Fibroblast of pulmonary artery (primary cell): ENCODE measurements around the gene KAT8.

Experiments used
- DNase-seq: peaks from one replicate; pipeline ENCODE4 v3.0.0-alpha.2; 2010; ENCODE audit warnings: low read depth
- H3K4me3 ChIP-seq: replicated peaks from 2 replicates; pipeline ENCODE4 v1.5.1; 2011; ENCODE audit warnings: low read depth, mild to moderate bottlenecking, control low read depth, low read length, moderate library complexity
- TF ChIP-seq, protein P1 (sequence below): IDR thresholded peaks from 2 replicates; pipeline ENCODE4 v1.5.1; 2011; ENCODE audit warnings: mild to moderate bottlenecking, control low read depth, low read length, inconsistent platforms; ENCODE audit errors: missing control alignments

The KAT8 gene

DNA sequence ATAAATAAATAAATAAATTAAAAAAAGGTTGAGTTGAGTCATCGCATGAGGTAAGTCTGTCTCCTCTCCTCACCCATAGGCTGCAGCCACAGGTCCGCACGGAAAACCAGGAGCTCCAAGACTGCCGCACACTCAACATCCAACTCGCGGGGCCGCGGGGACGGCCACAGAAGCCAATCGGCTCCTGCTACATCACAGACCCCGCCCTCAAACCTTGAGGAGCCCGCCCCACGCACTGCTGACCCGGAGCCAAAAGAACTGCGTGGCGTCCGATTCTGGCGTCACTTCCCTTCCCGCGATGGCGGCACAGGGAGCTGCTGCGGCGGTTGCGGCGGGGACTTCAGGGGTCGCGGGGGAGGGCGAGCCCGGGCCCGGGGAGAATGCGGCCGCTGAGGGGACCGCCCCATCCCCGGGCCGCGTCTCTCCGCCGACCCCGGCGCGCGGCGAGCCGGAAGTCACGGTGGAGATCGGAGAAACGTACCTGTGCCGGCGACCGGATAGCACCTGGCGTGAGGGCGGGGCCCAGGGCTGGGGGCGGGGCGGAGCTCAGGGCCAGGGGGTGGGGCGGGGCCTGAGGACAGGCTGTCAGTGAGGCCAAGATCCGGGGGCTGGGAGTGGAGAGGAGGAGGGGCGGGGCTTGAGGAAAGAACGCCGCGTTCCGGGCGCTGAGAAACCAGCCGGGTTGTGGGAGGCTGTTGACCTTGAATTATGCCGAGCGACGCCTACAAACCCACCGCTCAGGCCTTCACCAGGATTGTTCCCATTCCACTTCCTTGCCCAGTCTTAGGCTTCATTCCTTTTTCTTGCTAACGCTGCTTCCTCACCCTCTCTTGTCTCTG, at the start of gene KAT8:
KAT8 (plus strand) TSS at position 281 of the 839 bp plus-strand sequence; CDS start at position 299, 18 bp downstream.
- peak; percentile 99 for DNase-seq
- peak within 1 kb of the TSS; percentile 69 for H3K4me3 ChIP-seq
- TF ChIP-seq, protein P1, sequence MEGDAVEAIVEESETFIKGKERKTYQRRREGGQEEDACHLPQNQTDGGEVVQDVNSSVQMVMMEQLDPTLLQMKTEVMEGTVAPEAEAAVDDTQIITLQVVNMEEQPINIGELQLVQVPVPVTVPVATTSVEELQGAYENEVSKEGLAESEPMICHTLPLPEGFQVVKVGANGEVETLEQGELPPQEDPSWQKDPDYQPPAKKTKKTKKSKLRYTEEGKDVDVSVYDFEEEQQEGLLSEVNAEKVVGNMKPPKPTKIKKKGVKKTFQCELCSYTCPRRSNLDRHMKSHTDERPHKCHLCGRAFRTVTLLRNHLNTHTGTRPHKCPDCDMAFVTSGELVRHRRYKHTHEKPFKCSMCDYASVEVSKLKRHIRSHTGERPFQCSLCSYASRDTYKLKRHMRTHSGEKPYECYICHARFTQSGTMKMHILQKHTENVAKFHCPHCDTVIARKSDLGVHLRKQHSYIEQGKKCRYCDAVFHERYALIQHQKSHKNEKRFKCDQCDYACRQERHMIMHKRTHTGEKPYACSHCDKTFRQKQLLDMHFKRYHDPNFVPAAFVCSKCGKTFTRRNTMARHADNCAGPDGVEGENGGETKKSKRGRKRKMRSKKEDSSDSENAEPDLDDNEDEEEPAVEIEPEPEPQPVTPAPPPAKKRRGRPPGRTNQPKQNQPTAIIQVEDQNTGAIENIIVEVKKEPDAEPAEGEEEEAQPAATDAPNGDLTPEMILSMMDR = no peak

GRCh38 chr16:31071861-31072260, 45.6 kb upstream of the KAT8 start:
- peak overlapping the region; percentile 99 for H3K4me3 ChIP-seq
- TF ChIP-seq, protein P1 = no peak

GRCh38 chr16:31072540-31073141, 44.8 kb upstream of the KAT8 start:
- H3K4me3 ChIP-seq = peak overlapping the region; percentile 99
- TF ChIP-seq, protein P1 = no peak
- DNase-seq = peak; percentile 45

More at GRCh38 chr16:31071861-31072260, 45.6 kb upstream of the KAT8 start:
- DNase-seq = peak; percentile 52

- H3K4me3 ChIP-seq = peak overlapping the region; percentile 99
These were observed 44.1 kb upstream of the KAT8 start for GRCh38 chr16:31073142-31073969.

GRCh38 chr16:31073970-31074813, 43.3 kb upstream of the KAT8 start, which contains the start of the genes ZNF646 and ZNF668:
TSS of gene ZNF646 (plus strand) at chr16:31074422. CDS start at chr16:31076325, 1,903 bp downstream.
TSS of gene ZNF668 (minus strand) at chr16:31074240. CDS start at chr16:31064459, 9,781 bp downstream.
- TF ChIP-seq, protein P1 = no peak
- H3K4me3 ChIP-seq = peak within 1 kb of the TSS; percentile 99
- peak; percentile 100 for DNase-seq

More at GRCh38 chr16:31073142-31073969, 44.1 kb upstream of the KAT8 start:
- DNase-seq = peak; percentile 91
- TF ChIP-seq, protein P1 = no peak

- TF ChIP-seq, protein P1 = no peak
- peak overlapping the region; percentile 99 for H3K4me3 ChIP-seq
- DNase-seq = peak; percentile 18
These were observed 42.7 kb upstream of the KAT8 start for GRCh38 chr16:31074814-31075183.
